ENCODE data around the gene SCPEP1. TPM values are rescaled to one million over a fixed set of nuclear protein-coding genes. Genes with fewer than 3 reads are reported as not detected.
A peak's percentile ranks its signal among the peaks of the same experiment; 100 is the strongest.

SCPEP1 gene
- total RNA-seq, 1 experiment from 2014 or later, result 19.4 TPM

DNA sequence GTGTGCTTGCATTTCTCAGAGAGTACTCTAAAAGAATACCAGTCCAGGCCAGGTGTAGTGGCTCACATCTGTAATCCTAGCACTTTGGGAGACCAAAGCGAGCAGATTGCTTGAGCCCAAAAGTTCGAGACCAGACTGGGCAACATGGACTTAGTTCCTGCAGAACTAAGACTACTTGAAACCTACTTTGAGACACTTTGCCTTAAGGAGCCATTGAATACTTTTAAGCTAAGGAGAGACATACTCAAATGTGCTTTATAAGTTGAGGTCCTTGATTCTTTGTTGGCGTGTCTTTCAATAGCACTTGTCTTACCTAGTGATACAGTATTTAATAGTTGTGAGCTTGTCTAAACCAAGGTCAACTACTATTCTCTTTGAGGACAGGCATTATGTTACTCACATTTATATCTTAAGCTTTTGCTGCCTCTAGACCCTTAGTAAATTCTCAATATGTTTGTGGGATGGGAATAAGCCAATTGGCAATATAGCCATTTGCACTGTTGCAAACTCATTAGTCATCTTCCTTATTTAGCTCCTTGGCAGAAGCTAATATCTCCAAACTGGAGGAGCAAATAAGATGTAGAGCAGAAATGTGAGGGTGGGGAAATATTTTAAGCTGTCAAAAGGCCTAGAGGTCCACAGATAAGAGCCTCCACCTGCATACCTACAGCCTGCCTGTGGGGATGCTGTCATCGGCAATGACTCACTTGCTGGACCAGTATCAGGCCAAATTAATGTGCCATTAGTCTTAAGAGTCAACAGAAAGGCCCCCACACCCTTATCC, 16.3 kb downstream of the SCPEP1 start:
- Histone ChIP-seq H3K9me2 (ENCODE audit: insufficient read depth) (no peaks in the 10 kb centered on the region), H3K27ac (no peak overlapping the region), H3K79me2 (ENCODE audit: low read depth) (no peaks in the 10 kb centered on the region), H3K36me3 (ENCODE audit: low read depth) (no peaks in the 10 kb centered on the region), H3K9me3 (ENCODE audit: insufficient read depth, low read depth) (no peaks in the 10 kb centered on the region), H3K27me3 (ENCODE audit: insufficient read depth, low read depth) (no peaks in the 10 kb centered on the region), H4K20me1 (ENCODE audit: insufficient read depth) (no peaks in the 10 kb centered on the region), H3K4me2 (no peak overlapping the region), H2AFZ (no peak overlapping the region), H3F3A (ENCODE audit: insufficient read depth, low read depth) (peaks cover 9% of the 10 kb centered on the region), H3K4me3 (no peak overlapping the region), H3K4me1 (replicated peaks; ENCODE audit: insufficient read depth) (peaks cover 10% of the 10 kb centered on the region)
- no TSS peak for BruUV-seq (replicated peaks)
- TF ChIP-seq EZH2 (IDR thresholded peaks at IDR 0.05; ENCODE audit: low read depth), result no peak
- TF ChIP-seq, protein P1, sequence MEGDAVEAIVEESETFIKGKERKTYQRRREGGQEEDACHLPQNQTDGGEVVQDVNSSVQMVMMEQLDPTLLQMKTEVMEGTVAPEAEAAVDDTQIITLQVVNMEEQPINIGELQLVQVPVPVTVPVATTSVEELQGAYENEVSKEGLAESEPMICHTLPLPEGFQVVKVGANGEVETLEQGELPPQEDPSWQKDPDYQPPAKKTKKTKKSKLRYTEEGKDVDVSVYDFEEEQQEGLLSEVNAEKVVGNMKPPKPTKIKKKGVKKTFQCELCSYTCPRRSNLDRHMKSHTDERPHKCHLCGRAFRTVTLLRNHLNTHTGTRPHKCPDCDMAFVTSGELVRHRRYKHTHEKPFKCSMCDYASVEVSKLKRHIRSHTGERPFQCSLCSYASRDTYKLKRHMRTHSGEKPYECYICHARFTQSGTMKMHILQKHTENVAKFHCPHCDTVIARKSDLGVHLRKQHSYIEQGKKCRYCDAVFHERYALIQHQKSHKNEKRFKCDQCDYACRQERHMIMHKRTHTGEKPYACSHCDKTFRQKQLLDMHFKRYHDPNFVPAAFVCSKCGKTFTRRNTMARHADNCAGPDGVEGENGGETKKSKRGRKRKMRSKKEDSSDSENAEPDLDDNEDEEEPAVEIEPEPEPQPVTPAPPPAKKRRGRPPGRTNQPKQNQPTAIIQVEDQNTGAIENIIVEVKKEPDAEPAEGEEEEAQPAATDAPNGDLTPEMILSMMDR (conservative IDR thresholded peaks at IDR 0.05), result no peak
- POLR2A ChIA-PET (ENCODE audit: unreplicated experiment), result no interaction called here
- intact Hi-C loops (cut with micrococcal nuclease; ENCODE audit: unreplicated experiment), result no loop called here
- CTCF ChIA-PET, result no interaction called here
- DNase-seq, result peak in 1 of 2 experiments; percentile 87

DNA sequence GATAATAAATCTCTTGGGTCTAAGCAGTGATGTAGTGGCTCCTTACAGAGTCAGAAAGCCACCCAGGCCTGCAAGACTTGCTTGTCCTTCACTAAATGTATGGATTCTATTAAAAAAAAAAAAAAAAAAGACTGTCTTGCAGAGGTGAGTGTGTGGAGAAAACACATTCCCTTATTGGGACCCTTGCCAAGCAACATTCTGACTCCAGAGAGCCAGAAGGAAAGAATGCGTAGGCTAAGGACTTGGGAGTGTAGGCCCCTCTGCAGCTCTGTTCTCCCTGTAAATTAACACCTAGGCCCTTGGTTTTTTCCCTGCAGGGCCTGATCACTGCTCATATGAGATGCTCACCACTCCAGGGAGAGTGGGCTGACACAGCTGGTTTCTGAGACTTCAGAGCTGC, 17.8 kb downstream of the SCPEP1 start:
- H3F3A ChIP-seq (ENCODE audit: insufficient read depth, low read depth), result peaks cover 9% of the 10 kb centered on the region
- H3K36me3 ChIP-seq (ENCODE audit: low read depth), result no peaks in the 10 kb centered on the region
- no peak overlapping the region for H3K27ac ChIP-seq
- H3K27me3 ChIP-seq (ENCODE audit: insufficient read depth, low read depth), result no peaks in the 10 kb centered on the region
- CTCF ChIA-PET, result no interaction called here
- no peak overlapping the region for H3K4me2 ChIP-seq
- no peaks in the 10 kb centered on the region for H3K9me3 ChIP-seq (ENCODE audit: insufficient read depth, low read depth)
- BruUV-seq (replicated peaks), result no TSS peak
- no peak overlapping the region for H3K4me3 ChIP-seq
- no peak for DNase-seq
- POLR2A ChIA-PET (ENCODE audit: unreplicated experiment), result no interaction called here
- intact Hi-C loops (cut with micrococcal nuclease; ENCODE audit: unreplicated experiment), result no loop called here
- no peaks in the 10 kb centered on the region for H4K20me1 ChIP-seq (ENCODE audit: insufficient read depth)
- H3K4me1 ChIP-seq (replicated peaks; ENCODE audit: insufficient read depth), result peaks cover 10% of the 10 kb centered on the region
- no peaks in the 10 kb centered on the region for H3K9me2 ChIP-seq (ENCODE audit: insufficient read depth)
- H2AFZ ChIP-seq, result no peak overlapping the region
- TF ChIP-seq EZH2 (IDR thresholded peaks at IDR 0.05; ENCODE audit: low read depth), result no peak
- TF ChIP-seq, protein P1 (conservative IDR thresholded peaks at IDR 0.05), result no peak
- no peaks in the 10 kb centered on the region for H3K79me2 ChIP-seq (ENCODE audit: low read depth)

DNA sequence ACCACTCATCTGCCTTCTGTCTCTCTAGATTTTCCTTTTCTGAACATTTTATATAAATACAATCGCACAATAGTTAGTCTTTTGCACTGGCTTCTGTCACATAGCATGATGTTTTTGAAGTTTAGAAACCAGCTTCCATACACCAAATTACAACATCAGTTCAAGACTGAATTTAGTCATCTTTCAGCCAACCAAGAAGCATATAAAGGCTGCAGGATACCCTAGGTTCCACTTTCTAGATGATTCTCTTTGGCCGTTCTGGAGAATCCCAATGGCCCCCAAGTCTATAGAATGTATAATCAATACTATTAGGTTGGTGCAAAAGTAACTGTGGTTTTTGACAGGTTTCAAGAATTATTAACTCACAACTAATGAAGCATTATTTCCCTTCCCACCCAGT, 19.4 kb downstream of the SCPEP1 start:
- TF ChIP-seq, protein P1 (conservative IDR thresholded peaks at IDR 0.05), result no peak
- no peak for TF ChIP-seq EZH2 (IDR thresholded peaks at IDR 0.05; ENCODE audit: low read depth)
- POLR2A ChIA-PET (ENCODE audit: unreplicated experiment), result no interaction called here
- Histone ChIP-seq H3K27me3 (ENCODE audit: insufficient read depth, low read depth) (no peaks in the 10 kb centered on the region), H3K4me1 (replicated peaks; ENCODE audit: insufficient read depth) (peaks cover 10% of the 10 kb centered on the region), H3K9me2 (ENCODE audit: insufficient read depth) (no peaks in the 10 kb centered on the region), H3K4me3 (no peak overlapping the region), H3K36me3 (ENCODE audit: low read depth) (no peaks in the 10 kb centered on the region), H4K20me1 (ENCODE audit: insufficient read depth) (no peaks in the 10 kb centered on the region), H3K9me3 (ENCODE audit: insufficient read depth, low read depth) (no peaks in the 10 kb centered on the region), H2AFZ (no peak overlapping the region), H3K79me2 (ENCODE audit: low read depth) (no peaks in the 10 kb centered on the region), H3F3A (ENCODE audit: insufficient read depth, low read depth) (peaks cover 9% of the 10 kb centered on the region), H3K27ac (no peak overlapping the region), H3K4me2 (no peak overlapping the region)
- intact Hi-C loops (cut with micrococcal nuclease; ENCODE audit: unreplicated experiment), result no loop called here
- no TSS peak for BruUV-seq (replicated peaks)
- DNase-seq, result no peak
- CTCF ChIA-PET, result no interaction called here

All from PC-9 (cell line).